LNCaP clone FGC (cell line): Measurements from ENCODE around the gene THBS3.
"Not testable (repeated sequence)": the region's sequence is repeated elsewhere in the genome, so short reads cannot be mapped to it uniquely, and the experiment has no call there.

ENCODE experiments used
- DNase-seq: peaks from one replicate; pipeline ENCODE4 v3.0.0-alpha.2; 2011; ENCODE audit warnings: low read depth
- H3K4me3 ChIP-seq: 2 replicates; pipeline ENCODE4 v1.5.1; 2011; ENCODE audit warnings: mild to moderate bottlenecking, low read depth, low read length, control low read depth
- TF ChIP-seq, protein P1 (sequence below): IDR thresholded peaks from 2 replicates; pipeline ENCODE4 v1.5.1; 2012; ENCODE audit warnings: mild to moderate bottlenecking; ENCODE audit not compliant: control insufficient read depth, insufficient read depth; ENCODE audit errors: extremely low read depth

The THBS3 gene

GRCh38 chr1:155172732-155173477, 34.8 kb downstream of the THBS3 start, which contains the start of gene KRTCAP2:
Gene KRTCAP2, minus strand, starts transcription at chr1:155173304. Its CDS starts 80 bp downstream, at chr1:155173224.
- peak; percentile 87 for DNase-seq
- peak within 1 kb of the TSS; percentile 72 for H3K4me3 ChIP-seq
- TF ChIP-seq, protein P1, sequence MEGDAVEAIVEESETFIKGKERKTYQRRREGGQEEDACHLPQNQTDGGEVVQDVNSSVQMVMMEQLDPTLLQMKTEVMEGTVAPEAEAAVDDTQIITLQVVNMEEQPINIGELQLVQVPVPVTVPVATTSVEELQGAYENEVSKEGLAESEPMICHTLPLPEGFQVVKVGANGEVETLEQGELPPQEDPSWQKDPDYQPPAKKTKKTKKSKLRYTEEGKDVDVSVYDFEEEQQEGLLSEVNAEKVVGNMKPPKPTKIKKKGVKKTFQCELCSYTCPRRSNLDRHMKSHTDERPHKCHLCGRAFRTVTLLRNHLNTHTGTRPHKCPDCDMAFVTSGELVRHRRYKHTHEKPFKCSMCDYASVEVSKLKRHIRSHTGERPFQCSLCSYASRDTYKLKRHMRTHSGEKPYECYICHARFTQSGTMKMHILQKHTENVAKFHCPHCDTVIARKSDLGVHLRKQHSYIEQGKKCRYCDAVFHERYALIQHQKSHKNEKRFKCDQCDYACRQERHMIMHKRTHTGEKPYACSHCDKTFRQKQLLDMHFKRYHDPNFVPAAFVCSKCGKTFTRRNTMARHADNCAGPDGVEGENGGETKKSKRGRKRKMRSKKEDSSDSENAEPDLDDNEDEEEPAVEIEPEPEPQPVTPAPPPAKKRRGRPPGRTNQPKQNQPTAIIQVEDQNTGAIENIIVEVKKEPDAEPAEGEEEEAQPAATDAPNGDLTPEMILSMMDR = peak; percentile 99

- DNase-seq = no peak
- H3K4me3 ChIP-seq = peak overlapping the region; percentile 72
- TF ChIP-seq, protein P1 = no peak
Measured at GRCh38 chr1:155171836-155172731, 35.6 kb downstream of the THBS3 start.

DNA sequence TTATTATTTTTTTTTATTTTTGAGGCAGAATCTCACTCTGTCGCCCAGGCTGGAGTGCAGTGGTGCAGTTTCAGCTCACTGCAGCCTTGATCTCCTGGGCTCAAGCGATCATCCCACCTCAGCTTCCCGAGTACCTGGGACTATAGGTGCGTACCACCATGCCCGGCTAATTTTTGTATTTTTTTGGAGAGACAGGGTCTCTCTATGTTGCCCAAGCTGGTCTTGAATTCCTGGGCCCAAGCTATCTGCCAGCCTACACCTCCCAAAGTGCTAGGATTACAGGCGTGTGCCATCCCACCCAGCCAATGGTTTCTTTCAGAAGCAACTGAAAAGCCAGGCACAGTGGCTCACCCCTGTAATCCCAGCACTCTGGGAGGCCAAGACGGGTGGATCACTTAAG, 36.9 kb downstream of the THBS3 start:
- H3K4me3 ChIP-seq = no peak overlapping the region
- TF ChIP-seq, protein P1 = no peak
- DNase-seq = no peak

DNA sequence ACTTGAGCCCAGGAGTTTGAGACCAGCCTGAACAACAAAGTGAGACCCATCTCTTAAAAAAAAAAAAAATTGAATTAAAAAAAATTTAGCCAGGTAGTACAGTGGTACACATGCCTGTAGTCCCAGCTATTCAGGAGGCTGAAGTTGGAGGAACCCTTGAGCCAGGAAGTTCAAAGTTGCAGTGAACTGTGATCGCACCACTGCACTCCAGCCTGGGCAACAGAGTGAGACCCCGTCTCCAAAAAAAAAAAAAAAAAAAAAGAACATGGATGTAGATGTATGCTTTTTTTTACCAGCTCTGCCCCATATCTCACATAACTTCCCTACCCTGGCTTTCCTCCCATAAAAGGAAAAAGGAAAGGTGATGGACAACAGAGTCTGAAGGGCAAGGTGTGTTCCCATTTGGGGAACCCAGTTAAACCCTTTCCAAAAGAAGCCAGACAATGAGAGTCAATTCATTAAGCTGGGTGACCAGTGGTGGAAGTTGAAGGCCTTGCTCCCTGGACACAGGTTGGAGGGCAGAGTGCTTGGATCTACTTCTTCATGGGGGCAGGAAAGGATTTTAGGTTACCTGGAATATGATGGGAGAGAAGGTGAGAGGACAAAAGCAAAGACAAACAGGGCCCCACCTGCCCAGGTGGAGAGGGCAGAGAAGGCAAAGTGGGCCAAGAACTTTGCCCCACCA, 37.5 kb downstream of the THBS3 start:
- no peak overlapping the region for H3K4me3 ChIP-seq
- TF ChIP-seq, protein P1 = no peak
- no peak for DNase-seq

DNA sequence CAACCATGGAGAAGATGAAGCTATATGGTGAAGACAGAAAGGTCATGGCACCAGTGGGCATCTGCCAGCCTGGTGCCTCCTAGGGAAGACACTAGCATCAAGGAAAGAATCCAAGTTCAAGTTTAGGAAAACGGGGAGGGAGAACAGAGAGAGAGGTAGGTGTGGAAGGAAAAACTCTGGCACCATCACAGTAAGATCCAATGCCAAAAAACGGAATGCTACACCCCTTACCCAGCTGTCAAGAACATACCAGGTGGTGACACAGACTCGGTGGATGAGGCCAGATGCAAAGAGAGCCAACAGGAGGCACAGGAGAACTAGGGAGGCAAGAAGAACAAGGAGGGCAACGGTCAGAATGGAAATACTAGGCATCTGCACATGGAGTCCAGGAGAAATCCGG, 38.2 kb downstream of the THBS3 start:
- TF ChIP-seq, protein P1 = no peak
- DNase-seq = no peak
- no peak overlapping the region for H3K4me3 ChIP-seq

DNA sequence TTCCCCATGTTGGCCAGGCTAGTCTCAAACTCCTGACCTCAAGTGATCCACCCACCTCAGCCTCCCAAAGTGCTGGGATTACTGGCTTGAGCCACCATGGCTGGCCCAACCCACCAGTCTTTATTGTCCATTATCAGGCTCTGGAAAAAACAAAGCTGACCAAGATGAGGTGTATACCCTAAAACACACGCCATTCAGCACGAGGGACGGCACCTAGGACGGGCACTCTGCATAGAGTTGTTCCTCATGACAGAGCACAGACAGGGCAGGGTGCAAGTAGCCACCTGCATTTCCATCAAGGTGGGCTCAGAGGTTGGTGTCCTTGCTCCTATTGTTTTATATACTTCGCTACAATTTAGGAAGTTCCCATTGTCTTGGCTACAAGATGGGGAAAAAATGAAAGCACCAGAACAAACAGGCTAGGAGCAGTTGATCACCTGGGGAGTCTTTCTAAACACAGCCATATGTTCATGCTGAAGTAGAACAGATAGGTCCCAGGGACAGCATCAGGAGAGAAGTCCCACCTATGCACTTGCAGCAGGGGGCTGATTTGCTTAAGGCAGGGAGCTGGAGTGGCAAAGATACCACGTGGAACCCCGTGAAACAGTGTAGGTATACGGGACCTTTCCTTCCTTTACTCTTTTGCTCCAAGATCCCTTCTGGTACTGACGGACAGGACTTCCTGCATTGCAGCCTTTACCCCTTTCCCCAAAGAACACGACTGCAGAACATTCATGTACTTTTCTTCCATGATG, 39.1 kb downstream of the THBS3 start:
- no peak for DNase-seq
- TF ChIP-seq, protein P1 = no peak
- H3K4me3 ChIP-seq = no peak overlapping the region

DNA sequence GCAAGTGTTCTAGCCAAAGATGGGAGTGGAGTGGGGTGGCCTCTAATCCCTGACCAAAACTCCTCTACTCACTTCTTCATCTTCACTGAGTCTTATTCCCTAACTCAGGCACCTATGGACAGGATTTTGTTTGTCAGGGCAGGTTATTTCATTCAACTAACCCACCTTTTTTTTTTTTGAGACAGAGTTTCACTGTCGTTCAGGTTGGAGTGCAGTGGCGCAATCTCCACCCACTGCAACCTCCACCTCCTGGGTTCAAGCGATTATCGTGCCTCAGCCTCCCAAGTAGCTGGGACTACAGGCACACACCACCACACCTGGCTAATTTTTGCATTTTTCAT, 39.6 kb downstream of the THBS3 start:
- not testable (repeated sequence) for DNase-seq, H3K4me3 ChIP-seq
